Myometrial cell (primary cell): ENCODE results near the gene ZNF444. TPM values are rescaled to one million over a fixed set of nuclear protein-coding genes. Genes with fewer than 3 reads are reported as not detected.

Source experiments
- total RNA-seq: library from RNA; depleted of rRNA; stranded (reverse); fragments of >200 nt; gene quantifications from 2 replicates; pipeline ENCODE4 v1.2.3, GENCODE V29; 2015

Gene ZNF444
- total RNA-seq, result 14.4 and 21.4 TPM in 2 replicates

GRCh38 chr19:56140583-56141416 is at the start of gene ZNF444:
Gene ZNF444, plus strand, starts transcription at chr19:56141287. Its CDS starts 5,625 bp downstream, at chr19:56146912.

GRCh38 chr19:56121180-56122167 is 19.6 kb upstream of the ZNF444 start, which contains the start of gene ZNF787:
Gene ZNF787, minus strand, starts transcription at chr19:56121295. Its CDS starts 18,078 bp downstream, at chr19:56103217.

GRCh38 chr19:56175861-56176307 is 34.8 kb downstream of the ZNF444 start, which contains the start of gene GALP:
Gene GALP, plus strand, starts transcription at chr19:56176008. Its CDS starts 1,101 bp downstream, at chr19:56177109.

GRCh38 chr19:56197646-56198045 is 56.6 kb downstream of the ZNF444 start, which contains the start of gene ZSCAN5B:
Gene ZSCAN5B, minus strand, starts transcription at chr19:56197783. Its CDS starts 4,731 bp downstream, at chr19:56193052.

GRCh38 chr19:56201973-56202372 is 60.9 kb downstream of the ZNF444 start, which contains the start of gene ZSCAN5C:
Gene ZSCAN5C, plus strand, starts transcription at chr19:56202273. Its CDS starts 3,641 bp downstream, at chr19:56205914.

Other genes starting within 250 kb of the ZNF444 start
- not detected in 2 replicates for gene NLRP13, start 209.0 kb upstream of the ZNF444 start, total RNA-seq
- gene NLRP8, start 193.5 kb upstream of the ZNF444 start, total RNA-seq, result not detected in 2 replicates
- gene NLRP5, start 154.5 kb upstream of the ZNF444 start, total RNA-seq, result not detected in 2 replicates
- 12.8 and 18.7 TPM in 2 replicates for gene ZNF787, start 20.0 kb upstream of the ZNF444 start, total RNA-seq
- not detected in 2 replicates for gene GALP, start 34.7 kb downstream of the ZNF444 start, total RNA-seq
- gene ZSCAN5B, start 56.5 kb downstream of the ZNF444 start, total RNA-seq, result 0.18 TPM in 1 of 2 replicates, not detected in the other
- not detected in 2 replicates for gene ZSCAN5C, start 61.0 kb downstream of the ZNF444 start, total RNA-seq
- not detected in 2 replicates for gene EDDM13, start 131.5 kb downstream of the ZNF444 start, total RNA-seq
- gene ZSCAN5A, start 173.6 kb downstream of the ZNF444 start, total RNA-seq, result 1.7 and 9.0 TPM in 2 replicates